Esophagus squamous epithelium (tissue), 5 donors: ENCODE measurements around the gene IGSF6. TPM values are rescaled to one million over a fixed set of nuclear protein-coding genes. Genes with fewer than 3 reads are reported as not detected.
A peak's percentile ranks its signal among the peaks of the same experiment; 100 is the strongest.

Source experiments
- DNase-seq: peaks from one replicate; lab custom pipeline; 2025; lab: John Stamatoyannopoulos, UW
- H3K27ac ChIP-seq, 4 donors: fragments of 200-600 bp; sonication (generic); one replicate each; pipeline ENCODE4 v1.5.1; 2016 to 2019; ENCODE audit warnings: mild to moderate bottlenecking in 1 of 4
- H3K27me3 ChIP-seq, 4 donors: fragments of 200-600 bp; sonication (generic); 1 replicate in 3 of 4; 2 replicates in 1 of 4; pipeline versions ENCODE4 v1.5.1 to v1.6.0; 2017 to 2021; ENCODE audit warnings: antibody characterized with exemption in 1 of 4
- H3K36me3 ChIP-seq, 3 donors: fragments of 200-600 bp; sonication (generic); one replicate each; pipeline ENCODE4 v1.5.1; 2016 to 2019
- H3K4me1 ChIP-seq, 3 donors: fragments of 200-600 bp; sonication (generic); one replicate each; pipeline ENCODE4 v1.5.1; 2017 to 2019
- H3K4me3 ChIP-seq, 4 donors: fragments of 200-600 bp; sonication (generic); 1 replicate in 3 of 4; 2 replicates in 1 of 4; pipeline ENCODE4 v1.5.1; 2016 to 2019; ENCODE audit warnings: mild to moderate bottlenecking in 2 of 4, moderate library complexity in 1 of 4
- H3K9me3 ChIP-seq, 3 donors: fragments of 200-600 bp; sonication (generic); one replicate each; pipeline ENCODE4 v1.5.1; 2016 to 2019
- POLR2A ChIP-seq, 4 donors: fragments of 450-650 bp; IDR thresholded peaks; one replicate each; pipeline ENCODE4 v1.6.1; 2017; ENCODE audit warnings: antibody characterized with exemption in 4 of 4, mild to moderate bottlenecking in 4 of 4, moderate library complexity in 3 of 4
- WGBS, 2 donors: methylation state at CpG; one replicate each; pipeline ENCODE4 v1.1.5; 2018; 5-methylcytosine and 5-hydroxymethylcytosine counted together
- intact Hi-C: fragments of 100-400 bp; cut with DNase I; formaldehyde crosslinking; loops from one replicate; pipeline ENCODE4 v1.15.0; 2022
- total RNA-seq, 4 donors: library from RNA; depleted of rRNA; stranded (reverse); fragments of >200 nt; gene quantifications; one replicate each; pipeline ENCODE4 v1.1.0, GENCODE V29; 2016
- TF ChIP-seq, protein P1 (sequence below), 6 experiments: fragments of 450-650 bp in 4 of 6; fragments of 200-600 bp in 2 of 6; sonication (generic) in 2 of 6; IDR thresholded peaks; one replicate each; pipeline ENCODE4 v1.5.1; 2016 to 2019; ENCODE audit warnings: antibody characterized with exemption in 6 of 6, mild to moderate bottlenecking in 4 of 6, moderate library complexity in 4 of 6
- donor health status: DM: yes; HTN: yes; CAD: no.

The IGSF6 gene
- total RNA-seq, 4 donors from 2014 or later: 0.18 to 3.6 (median 1.3) TPM

GRCh38 chr16:21646091-21646490 lies 6.3 kb downstream of the IGSF6 start:
- Histone ChIP-seq H3K4me1 (peaks cover 0 to 69% (median 10%) of the 10 kb centered on the region in 3 donors), H3K9me3 (no peaks in the 10 kb centered on the region), H3K4me3 (no peak overlapping the region), H3K27ac (peak overlapping the region in 3 of 4 donors; percentile 17 to 58 (median 18)), H3K36me3 (peaks cover 0 to 22% (median 0%) of the 10 kb centered on the region in 3 donors), H3K27me3 (no peaks in the 10 kb centered on the region)
- no peak for TF ChIP-seq POLR2A (IDR thresholded peaks at IDR 0.05)
- TF ChIP-seq, protein P1, sequence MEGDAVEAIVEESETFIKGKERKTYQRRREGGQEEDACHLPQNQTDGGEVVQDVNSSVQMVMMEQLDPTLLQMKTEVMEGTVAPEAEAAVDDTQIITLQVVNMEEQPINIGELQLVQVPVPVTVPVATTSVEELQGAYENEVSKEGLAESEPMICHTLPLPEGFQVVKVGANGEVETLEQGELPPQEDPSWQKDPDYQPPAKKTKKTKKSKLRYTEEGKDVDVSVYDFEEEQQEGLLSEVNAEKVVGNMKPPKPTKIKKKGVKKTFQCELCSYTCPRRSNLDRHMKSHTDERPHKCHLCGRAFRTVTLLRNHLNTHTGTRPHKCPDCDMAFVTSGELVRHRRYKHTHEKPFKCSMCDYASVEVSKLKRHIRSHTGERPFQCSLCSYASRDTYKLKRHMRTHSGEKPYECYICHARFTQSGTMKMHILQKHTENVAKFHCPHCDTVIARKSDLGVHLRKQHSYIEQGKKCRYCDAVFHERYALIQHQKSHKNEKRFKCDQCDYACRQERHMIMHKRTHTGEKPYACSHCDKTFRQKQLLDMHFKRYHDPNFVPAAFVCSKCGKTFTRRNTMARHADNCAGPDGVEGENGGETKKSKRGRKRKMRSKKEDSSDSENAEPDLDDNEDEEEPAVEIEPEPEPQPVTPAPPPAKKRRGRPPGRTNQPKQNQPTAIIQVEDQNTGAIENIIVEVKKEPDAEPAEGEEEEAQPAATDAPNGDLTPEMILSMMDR (IDR thresholded peaks at IDR 0.05): no peak
- 60 to 70% methylated on average over 5 of the region's 5 CpGs for WGBS, 2 donors
- DNase-seq: no peak
- intact Hi-C loops: no loop called here

GRCh38 chr16:21645261-21645721 lies 7.1 kb downstream of the IGSF6 start:
- 57 to 83% methylated on average over 6 to 8 of the region's 9 CpGs for WGBS, 2 donors
- no peak for TF ChIP-seq POLR2A (IDR thresholded peaks at IDR 0.05)
- TF ChIP-seq, protein P1 (IDR thresholded peaks at IDR 0.05): no peak
- Histone ChIP-seq H3K36me3 (peaks cover 0 to 22% (median 0%) of the 10 kb centered on the region in 3 donors), H3K4me1 (peaks cover 0 to 67% (median 10%) of the 10 kb centered on the region in 3 donors), H3K4me3 (peak overlapping the region in 3 of 4 donors; percentile 16 to 41 (median 18)), H3K27me3 (no peaks in the 10 kb centered on the region), H3K27ac (peak overlapping the region in 3 of 4 donors; percentile 17 to 58 (median 24)), H3K9me3 (no peaks in the 10 kb centered on the region)
- intact Hi-C loops: no loop called here
- DNase-seq: no peak

DNA sequence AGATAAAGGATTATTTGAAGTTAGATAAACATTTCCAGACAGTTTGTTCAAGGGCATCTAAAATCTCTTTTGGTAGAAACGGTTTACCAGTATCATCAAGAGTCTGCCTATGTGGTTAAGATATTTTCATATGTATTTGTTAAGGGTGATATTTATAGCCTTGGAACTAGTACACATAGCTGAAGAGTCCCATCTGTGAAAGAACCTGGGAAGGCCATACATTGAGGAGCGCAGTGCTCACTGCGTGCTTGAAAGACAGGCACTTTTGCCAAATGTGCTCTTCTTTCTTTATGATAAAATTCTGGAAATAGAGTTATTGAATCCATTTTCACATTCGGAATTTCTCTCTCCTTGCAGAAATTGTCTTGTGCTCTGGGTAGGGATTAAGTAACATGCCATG lies 7.7 kb downstream of the IGSF6 start:
- intact Hi-C loops: no loop called here
- Histone ChIP-seq H3K9me3 (no peaks in the 10 kb centered on the region), H3K4me1 (peaks cover 0 to 69% (median 10%) of the 10 kb centered on the region in 3 donors), H3K36me3 (peaks cover 0 to 20% (median 0%) of the 10 kb centered on the region in 3 donors), H3K27me3 (no peaks in the 10 kb centered on the region), H3K27ac (peak overlapping the region in 3 of 4 donors; percentile 17 to 58 (median 24)), H3K4me3 (no peak overlapping the region)
- DNase-seq: no peak
- no peak for TF ChIP-seq POLR2A (IDR thresholded peaks at IDR 0.05)
- TF ChIP-seq, protein P1 (IDR thresholded peaks at IDR 0.05): no peak
- WGBS, 2 donors: 79 to 87% methylated on average over 4 of the region's 4 CpGs

DNA sequence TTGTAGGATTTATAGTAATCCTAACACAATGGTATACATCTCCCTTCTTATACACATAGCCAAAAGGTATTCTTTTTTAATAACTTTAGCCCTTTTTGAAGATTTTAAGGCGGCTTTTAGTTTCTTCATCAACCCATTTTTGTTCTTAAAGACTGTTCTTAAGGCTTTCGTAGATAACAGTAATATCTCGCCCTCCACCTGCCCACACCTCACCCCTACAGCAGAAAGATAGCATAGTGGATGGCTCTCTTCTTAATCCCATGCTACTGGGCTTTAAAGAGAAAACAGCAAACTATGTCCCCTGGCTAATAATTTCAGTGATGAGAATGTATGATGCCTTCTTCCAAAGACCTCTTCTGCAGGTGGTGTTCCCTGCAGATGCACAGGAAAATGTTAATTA lies 8.6 kb downstream of the IGSF6 start:
- peaks cover 0 to 75% (median 10%) of the 10 kb centered on the region in 3 donors for H3K4me1 ChIP-seq

GRCh38 chr16:21642861-21643260 lies 9.5 kb downstream of the IGSF6 start:
- 43 to 46% methylated on average over 7 of the region's 7 CpGs for WGBS, 2 donors
- H3K4me3 ChIP-seq: no peak overlapping the region
- H3K36me3 ChIP-seq: peaks cover 0 to 12% (median 0%) of the 10 kb centered on the region in 3 donors
- H3K27me3 ChIP-seq: no peaks in the 10 kb centered on the region
- no peak for DNase-seq
- no peak for TF ChIP-seq POLR2A (IDR thresholded peaks at IDR 0.05)
- TF ChIP-seq, protein P1 (IDR thresholded peaks at IDR 0.05): no peak
- no peaks in the 10 kb centered on the region for H3K9me3 ChIP-seq
- no peak overlapping the region for H3K27ac ChIP-seq
- intact Hi-C loops: no loop called here
- H3K4me1 ChIP-seq: peaks cover 0 to 82% (median 10%) of the 10 kb centered on the region in 3 donors

More for the DNA sequence above, 8.6 kb downstream of the IGSF6 start:
- DNase-seq: no peak
- intact Hi-C loops: no loop called here
- H3K9me3 ChIP-seq: no peaks in the 10 kb centered on the region
- no peak overlapping the region for H3K27ac ChIP-seq
- no peak overlapping the region for H3K4me3 ChIP-seq
- WGBS, 2 donors: 91 to 96% methylated on average over 3 of the region's 3 CpGs
- TF ChIP-seq, protein P1 (IDR thresholded peaks at IDR 0.05): no peak
- no peak for TF ChIP-seq POLR2A (IDR thresholded peaks at IDR 0.05)
- no peaks in the 10 kb centered on the region for H3K27me3 ChIP-seq
- H3K36me3 ChIP-seq: peaks cover 0 to 11% (median 0%) of the 10 kb centered on the region in 3 donors
